ENCODE data around the gene ANKMY1.

Gene ANKMY1, protein sequence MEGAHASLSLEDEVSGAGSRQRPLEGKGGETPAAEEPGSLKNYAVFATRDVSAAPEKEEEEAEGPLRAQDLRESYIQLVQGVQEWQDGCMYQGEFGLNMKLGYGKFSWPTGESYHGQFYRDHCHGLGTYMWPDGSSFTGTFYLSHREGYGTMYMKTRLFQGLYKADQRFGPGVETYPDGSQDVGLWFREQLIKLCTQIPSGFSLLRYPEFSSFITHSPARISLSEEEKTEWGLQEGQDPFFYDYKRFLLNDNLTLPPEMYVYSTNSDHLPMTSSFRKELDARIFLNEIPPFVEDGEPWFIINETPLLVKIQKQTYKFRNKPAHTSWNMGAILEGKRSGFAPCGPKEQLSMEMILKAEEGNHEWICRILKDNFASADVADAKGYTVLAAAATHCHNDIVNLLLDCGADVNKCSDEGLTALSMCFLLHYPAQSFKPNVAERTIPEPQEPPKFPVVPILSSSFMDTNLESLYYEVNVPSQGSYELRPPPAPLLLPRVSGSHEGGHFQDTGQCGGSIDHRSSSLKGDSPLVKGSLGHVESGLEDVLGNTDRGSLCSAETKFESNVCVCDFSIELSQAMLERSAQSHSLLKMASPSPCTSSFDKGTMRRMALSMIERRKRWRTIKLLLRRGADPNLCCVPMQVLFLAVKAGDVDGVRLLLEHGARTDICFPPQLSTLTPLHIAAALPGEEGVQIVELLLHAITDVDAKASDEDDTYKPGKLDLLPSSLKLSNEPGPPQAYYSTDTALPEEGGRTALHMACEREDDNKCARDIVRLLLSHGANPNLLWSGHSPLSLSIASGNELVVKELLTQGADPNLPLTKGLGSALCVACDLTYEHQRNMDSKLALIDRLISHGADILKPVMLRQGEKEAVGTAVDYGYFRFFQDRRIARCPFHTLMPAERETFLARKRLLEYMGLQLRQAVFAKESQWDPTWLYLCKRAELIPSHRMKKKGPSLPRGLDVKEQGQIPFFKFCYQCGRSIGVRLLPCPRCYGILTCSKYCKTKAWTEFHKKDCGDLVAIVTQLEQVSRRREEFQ

DNA sequence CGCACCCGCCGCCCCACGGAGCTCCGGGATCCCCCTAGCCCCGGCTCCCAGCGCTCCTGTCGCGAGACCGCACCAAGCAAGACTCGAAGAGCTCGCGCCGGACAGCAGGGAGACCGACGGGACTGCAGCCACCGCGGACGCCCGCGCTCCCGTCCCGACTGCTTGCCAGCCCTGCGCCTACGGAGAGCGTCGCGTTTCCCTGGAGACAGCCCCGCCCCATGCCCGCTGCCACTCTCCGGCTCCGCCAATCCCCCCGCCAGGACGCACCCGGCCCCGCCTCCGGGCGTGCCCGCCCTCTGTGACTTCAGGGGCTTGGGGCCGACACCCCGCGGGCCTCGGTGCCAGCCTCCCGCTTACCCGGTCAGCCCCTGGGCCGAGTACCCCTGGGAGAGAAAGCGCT lies at the start of gene ANKMY1:
Gene ANKMY1, minus strand, starts transcription at position 181 of the 400 bp plus-strand sequence. CDS start 653 bp downstream, outside the sequence.
- no peak for DNase-seq (ENCODE audit: low read depth)
- H3K4me3 ChIP-seq (ENCODE audit: low read depth, low read length) = peak within 1 kb of the TSS; percentile 87
- TF ChIP-seq MYC (IDR thresholded peaks at IDR 0.05; ENCODE audit: low read depth, low read length) = no peak
- TF ChIP-seq, protein P1, sequence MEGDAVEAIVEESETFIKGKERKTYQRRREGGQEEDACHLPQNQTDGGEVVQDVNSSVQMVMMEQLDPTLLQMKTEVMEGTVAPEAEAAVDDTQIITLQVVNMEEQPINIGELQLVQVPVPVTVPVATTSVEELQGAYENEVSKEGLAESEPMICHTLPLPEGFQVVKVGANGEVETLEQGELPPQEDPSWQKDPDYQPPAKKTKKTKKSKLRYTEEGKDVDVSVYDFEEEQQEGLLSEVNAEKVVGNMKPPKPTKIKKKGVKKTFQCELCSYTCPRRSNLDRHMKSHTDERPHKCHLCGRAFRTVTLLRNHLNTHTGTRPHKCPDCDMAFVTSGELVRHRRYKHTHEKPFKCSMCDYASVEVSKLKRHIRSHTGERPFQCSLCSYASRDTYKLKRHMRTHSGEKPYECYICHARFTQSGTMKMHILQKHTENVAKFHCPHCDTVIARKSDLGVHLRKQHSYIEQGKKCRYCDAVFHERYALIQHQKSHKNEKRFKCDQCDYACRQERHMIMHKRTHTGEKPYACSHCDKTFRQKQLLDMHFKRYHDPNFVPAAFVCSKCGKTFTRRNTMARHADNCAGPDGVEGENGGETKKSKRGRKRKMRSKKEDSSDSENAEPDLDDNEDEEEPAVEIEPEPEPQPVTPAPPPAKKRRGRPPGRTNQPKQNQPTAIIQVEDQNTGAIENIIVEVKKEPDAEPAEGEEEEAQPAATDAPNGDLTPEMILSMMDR (IDR thresholded peaks at IDR 0.05; ENCODE audit: low read depth, low read length) = no peak
- TF ChIP-seq POLR2A (IDR thresholded peaks at IDR 0.05; ENCODE audit: extremely low read depth, insufficient read length) = no peak
- TF ChIP-seq, protein P2, sequence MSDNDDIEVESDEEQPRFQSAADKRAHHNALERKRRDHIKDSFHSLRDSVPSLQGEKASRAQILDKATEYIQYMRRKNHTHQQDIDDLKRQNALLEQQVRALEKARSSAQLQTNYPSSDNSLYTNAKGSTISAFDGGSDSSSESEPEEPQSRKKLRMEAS (IDR thresholded peaks at IDR 0.05; ENCODE audit: low read depth, low read length) = no peak

DNA sequence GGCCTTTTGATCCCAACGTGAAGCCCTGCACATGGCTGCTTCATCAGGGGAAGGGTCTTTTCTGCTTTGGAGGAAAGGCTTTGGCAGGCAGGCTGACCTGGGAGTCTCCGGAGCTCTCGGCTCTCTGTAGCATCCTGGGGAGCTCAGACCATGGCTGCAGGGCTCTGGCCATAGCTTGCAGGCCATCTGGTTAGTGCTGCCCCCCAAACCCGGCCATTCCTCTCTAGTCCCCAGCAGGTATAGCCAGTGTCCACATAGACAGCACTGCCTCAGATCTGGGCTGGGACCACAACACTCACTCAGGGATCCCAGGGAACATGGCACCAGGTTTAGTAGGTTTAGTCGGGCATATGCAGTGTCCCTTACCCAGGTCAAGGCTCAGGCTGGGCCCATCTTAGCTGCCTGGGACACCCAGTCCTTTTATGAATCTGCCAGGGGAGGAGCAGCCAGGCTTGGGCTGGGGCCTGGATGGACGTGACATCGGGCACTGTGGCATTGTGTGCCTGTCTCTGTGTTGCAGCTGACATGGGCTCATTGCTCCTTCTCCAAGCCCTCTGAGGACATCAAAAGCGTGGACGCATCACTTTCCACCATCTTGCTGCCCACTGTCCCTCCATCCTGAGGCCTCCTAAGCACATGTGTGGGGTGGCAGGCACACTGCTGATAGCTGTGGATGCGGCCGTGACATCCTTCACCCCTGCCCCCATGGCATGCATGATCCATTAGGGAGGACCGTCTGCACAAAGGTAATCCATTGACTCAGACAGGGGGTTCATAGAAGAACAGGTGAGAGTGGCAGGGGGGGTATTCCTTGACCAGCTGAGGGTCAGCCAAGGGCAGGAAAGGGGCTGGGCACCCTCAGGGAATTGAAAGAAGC lies 48.3 kb upstream of the ANKMY1 start:
- DNase-seq (ENCODE audit: low read depth) = no peak
- H3K4me3 ChIP-seq (ENCODE audit: low read depth, low read length) = no peak overlapping the region

DNA sequence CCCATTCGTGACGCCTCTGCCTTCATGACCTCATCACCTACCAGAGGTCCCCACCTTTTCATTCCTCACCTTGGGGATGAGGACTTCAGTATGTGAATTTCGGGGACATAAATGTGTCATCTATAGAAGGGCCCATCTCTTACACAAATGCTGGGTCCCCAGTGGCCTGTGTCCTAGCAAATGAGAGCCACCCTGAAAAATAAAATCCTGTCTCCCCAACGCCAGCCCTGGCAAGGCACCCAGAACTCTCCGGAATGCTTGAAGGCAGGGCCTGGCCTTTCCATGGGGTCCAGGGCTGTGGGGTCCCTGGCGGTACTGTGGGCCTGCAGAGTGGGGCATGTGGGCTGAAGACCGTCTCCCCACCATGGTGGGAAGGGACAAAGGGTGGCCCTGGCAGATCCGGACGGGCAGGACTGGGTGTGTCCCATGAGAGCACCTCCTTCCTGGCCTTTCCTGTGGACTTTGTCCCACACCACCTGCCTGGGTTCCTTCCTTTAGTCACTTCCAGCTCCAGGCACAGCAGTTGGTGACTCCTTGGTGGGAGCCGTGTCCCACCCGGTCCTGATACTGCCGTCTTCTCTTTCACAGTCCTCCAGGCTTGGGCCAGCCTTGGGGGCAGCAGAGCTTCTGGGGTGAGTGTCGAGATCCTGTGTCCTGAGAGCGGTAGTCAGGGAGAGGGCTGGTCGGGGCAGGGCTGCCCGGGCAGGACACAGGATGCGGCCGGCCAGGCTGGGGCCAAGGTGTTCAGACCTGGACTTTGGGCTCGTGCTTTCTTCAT lies 47.3 kb upstream of the ANKMY1 start:
- TF ChIP-seq MYC (IDR thresholded peaks at IDR 0.05; ENCODE audit: low read depth, low read length) = no peak
- TF ChIP-seq, protein P1 (IDR thresholded peaks at IDR 0.05; ENCODE audit: low read depth, low read length) = no peak
- TF ChIP-seq POLR2A (IDR thresholded peaks at IDR 0.05; ENCODE audit: extremely low read depth, insufficient read length) = no peak
- TF ChIP-seq, protein P2 (IDR thresholded peaks at IDR 0.05; ENCODE audit: low read depth, low read length) = no peak
- no peak overlapping the region for H3K4me3 ChIP-seq (ENCODE audit: low read depth, low read length)
- DNase-seq (ENCODE audit: low read depth) = no peak

More for the DNA sequence above, 48.3 kb upstream of the ANKMY1 start:
- TF ChIP-seq MYC (IDR thresholded peaks at IDR 0.05; ENCODE audit: low read depth, low read length) = no peak
- TF ChIP-seq, protein P1 (IDR thresholded peaks at IDR 0.05; ENCODE audit: low read depth, low read length) = no peak
- TF ChIP-seq, protein P2 (IDR thresholded peaks at IDR 0.05; ENCODE audit: low read depth, low read length) = no peak
- no peak for TF ChIP-seq POLR2A (IDR thresholded peaks at IDR 0.05; ENCODE audit: extremely low read depth, insufficient read length)

DNA sequence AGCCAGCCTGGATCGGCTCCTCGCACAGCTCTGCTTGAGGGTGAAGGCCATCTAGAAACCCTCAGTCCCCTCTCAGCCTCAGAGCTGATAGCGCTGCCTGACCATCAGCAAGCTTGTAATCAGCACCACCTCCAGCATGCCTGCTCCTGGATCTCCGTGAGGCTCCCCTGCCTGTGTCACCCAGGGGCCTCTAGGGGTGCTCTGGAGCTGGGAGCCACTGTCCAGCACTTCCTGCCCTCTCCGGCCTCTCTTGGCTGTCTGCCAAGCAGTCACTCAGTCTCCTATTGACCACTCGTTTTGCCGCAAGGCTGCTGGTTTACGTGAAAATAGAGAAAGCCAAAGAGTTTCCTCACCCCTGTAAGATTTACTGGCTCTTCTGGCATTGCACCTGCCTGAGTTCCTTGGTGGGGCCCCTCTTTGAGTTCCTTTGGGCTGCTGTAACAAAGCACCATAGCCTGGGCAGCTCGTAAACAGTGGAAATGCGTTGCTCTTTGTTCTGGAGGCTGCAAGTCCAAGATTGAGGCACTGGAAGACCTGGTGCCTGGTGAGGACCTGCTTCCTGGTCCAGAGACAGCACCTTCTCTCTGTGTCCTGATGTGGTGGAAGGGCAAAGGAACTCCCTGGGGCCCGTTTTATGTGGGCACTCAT lies 46.6 kb upstream of the ANKMY1 start:
- DNase-seq (ENCODE audit: low read depth) = peak; percentile 55
- TF ChIP-seq MYC (IDR thresholded peaks at IDR 0.05; ENCODE audit: low read depth, low read length) (no peak), POLR2A (IDR thresholded peaks at IDR 0.05; ENCODE audit: extremely low read depth, insufficient read length) (no peak)
- TF ChIP-seq, protein P2 (IDR thresholded peaks at IDR 0.05; ENCODE audit: low read depth, low read length) = no peak
- TF ChIP-seq, protein P1 (IDR thresholded peaks at IDR 0.05; ENCODE audit: low read depth, low read length) = peak; percentile 67
- H3K4me3 ChIP-seq (ENCODE audit: low read depth, low read length) = no peak overlapping the region

Measured in NB4 (cell line).